HG02870 (cell line): ENCODE data around the gene MME.

Source experiments
- ATAC-seq: cut with Tn5 transposase; IDR thresholded peaks from one replicate; pipeline ENCODE4 v1.9.1; 2021; ENCODE audit warnings: mild to moderate bottlenecking, moderate library complexity; ENCODE audit not compliant: unreplicated experiment

Gene MME

DNA sequence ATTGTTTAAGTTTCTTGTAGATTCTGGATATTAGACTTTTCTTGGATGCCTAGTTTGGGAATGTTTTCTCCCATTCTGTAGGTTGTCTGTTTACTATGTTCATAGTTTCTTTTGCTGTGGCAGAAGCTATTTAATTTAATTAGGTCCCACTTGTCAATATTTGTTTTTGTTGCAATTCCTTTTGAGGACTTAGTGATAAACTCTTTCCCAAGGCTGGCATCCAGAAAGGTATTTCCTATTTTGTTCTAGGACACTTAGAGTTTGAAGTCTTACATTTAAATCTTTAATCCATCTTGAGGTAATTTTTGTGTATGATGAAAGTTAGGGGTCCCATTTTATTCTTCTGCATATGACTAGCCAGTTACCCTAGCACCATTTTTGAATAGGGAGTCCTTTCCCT, 54.9 kb downstream of the MME start:
- no peak for ATAC-seq

- ATAC-seq, result no peak
Observed at GRCh38 chr3:155138677-155139076, 58.6 kb downstream of the MME start.

DNA sequence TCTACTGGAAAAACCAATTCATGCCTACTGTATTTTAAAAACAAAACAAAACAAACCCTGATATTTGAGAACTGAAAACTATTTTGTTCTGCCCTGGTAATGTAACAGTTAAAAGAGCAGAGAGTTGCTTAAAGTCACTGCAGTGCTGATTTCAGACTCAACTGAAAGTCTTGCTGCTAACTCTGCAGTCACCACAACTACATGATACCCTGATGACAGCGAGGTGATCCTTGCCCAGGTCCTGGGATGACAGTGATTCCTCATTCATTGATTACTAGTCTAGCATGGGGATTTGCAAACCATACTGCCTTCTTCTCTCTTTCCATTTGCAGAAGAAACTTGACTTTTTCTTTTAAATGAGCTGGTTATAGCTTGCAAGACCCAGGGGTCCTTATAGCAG, 67.5 kb downstream of the MME start:
- no peak for ATAC-seq

- no peak for ATAC-seq
Observed at GRCh38 chr3:155149494-155149893, 69.4 kb downstream of the MME start.

- no peak for ATAC-seq
Observed at GRCh38 chr3:155153242-155154186, 73.4 kb downstream of the MME start.

GRCh38 chr3:155154255-155154654, 74.1 kb downstream of the MME start:
- ATAC-seq, result no peak

DNA sequence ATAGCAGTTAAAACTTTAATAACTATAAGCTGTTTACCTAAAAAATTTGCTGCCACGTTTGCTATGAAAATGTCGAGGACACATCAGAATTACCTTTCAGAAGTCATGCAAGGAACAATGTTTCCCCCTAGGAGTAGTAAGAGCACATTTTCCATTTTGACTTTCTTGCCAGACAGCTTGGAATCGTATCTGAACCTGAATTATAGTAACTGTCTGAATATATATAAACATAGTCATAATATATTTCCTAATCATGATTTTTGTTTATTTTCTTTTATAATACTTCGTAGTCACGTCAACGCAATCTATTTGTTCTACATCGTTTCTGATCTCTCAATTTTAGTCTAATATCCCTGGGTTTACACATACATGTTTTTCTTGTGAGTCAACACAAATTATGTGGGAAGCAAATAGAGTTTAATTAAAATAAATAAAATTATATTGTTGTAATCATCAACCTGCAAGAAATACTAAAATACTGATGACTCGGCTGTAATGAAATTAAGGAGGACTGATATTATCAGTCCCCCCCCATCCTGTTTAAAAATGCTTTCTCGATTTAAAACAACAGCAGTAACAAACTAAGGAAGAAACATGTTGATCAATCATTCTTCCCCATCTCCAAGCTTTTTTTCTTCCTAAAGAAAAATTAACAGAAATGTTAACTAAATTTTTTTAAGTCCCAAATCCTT, 78.4 kb downstream of the MME start:
- ATAC-seq, result no peak

DNA sequence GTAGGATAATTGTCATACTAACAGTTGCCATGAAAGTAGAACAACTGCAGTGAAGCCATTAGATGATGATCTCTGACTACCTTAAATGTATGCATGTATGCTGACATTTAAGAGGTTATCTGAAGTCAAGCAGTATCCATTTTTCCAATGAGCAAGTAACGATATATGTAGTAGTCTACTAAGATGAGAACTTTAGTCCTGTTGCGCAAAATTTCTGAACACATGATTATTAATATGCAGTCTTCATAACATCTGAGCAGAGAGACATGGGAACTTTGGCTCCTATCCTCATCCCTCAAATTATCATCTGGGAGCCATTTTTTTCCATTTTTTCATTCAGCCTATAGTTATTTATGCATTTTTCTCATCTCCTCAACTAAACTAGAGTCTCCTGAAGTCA, 79.2 kb downstream of the MME start:
- no peak for ATAC-seq

GRCh38 chr3:155161640-155162292, 81.6 kb downstream of the MME start:
- no peak for ATAC-seq

GRCh38 chr3:155164306-155164705, 84.2 kb downstream of the MME start:
- no peak for ATAC-seq

DNA sequence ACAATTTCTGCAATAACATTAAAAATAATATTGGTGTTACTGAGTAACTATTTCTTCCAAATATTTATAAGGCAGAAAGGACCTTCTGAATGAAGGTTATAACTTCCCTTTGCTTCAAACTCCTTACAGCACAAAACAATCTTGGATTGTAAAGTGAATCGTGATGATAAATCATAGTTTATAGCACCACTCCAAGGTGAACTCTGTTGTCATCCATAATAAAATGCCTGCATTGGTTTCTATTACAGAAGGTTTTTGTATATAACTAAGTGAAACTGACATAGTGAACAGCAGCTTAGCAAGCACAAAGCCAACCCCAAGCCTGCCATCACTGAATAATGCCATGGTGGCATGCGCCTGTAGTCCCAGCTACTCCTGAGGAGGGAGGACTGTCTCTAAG, 86.3 kb downstream of the MME start:
- no peak for ATAC-seq

GRCh38 chr3:155169197-155169596, 89.1 kb downstream of the MME start:
- no peak for ATAC-seq

DNA sequence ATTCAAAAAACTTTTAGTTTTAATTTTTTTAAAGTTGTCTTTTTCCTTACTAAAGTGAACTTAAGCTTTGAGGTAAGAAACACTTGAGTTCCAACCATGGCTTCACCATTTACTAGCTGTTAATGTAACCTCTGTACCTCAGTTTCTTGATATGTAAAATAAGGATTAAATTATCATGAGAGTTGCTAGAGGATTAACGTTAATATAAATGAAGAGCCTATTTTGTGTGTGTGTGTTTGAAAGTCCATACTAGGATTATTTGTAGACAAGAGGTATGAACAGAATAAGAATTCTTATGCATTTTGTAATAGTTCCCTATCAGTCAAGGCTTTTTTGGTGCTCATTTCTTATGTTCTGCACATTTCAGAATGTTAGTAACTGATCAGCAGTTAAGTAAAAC, 93.7 kb downstream of the MME start:
- ATAC-seq, result no peak

- no peak for ATAC-seq
Observed at GRCh38 chr3:155178810-155179436, 98.8 kb downstream of the MME start.

GRCh38 chr3:155179437-155179827, 99.3 kb downstream of the MME start:
- ATAC-seq, result no peak

- ATAC-seq, result no peak
Observed at GRCh38 chr3:155179966-155180757, 100.0 kb downstream of the MME start.

- ATAC-seq, result no peak
Observed at GRCh38 chr3:155182467-155182866, 102.3 kb downstream of the MME start.

GRCh38 chr3:155184011-155184410, 103.9 kb downstream of the MME start:
- peak; percentile 59 for ATAC-seq

DNA sequence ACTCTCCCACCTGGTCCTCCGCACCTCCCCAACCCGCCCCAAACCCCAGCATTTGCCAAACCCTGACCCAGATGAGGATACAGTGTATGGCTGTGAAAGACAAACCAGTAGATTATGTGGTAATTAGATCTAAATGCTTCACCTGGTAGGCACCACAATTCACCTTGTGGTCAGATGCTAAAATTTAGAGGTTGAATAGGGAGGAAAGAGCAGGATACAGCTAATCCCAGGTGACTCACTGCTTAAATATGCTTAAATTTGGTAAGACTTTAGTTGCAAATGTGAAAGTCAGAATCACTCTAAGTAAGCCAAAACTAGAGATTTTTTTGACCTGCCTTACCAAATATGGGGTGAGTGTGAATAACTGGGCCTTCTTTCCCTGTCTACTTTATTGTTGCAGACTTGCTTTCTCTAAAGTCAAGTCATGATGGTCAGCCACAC, 105.5 kb downstream of the MME start:
- no peak for ATAC-seq

DNA sequence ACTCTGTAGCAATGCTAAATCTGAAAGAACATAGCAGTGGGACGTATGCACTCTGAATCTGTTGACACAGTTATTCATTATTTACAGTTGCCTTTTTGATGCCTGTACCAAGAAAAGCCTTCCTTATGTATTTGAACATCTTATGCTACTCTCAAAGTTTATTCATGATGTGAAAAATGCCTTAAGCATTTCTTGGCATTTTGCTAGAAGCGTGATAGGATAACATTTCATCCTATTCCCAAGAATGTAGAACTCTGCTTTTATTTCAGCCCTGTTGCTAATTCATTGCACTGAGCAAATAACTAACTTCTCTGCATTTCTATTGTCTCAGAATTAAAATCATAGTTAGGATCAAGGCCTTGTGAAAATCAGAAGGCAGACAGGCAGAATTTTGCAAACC, 107.9 kb downstream of the MME start:
- ATAC-seq, result no peak
